MCF 10A (cell line): ENCODE measurements around the gene TNRC18. TPM values are rescaled to one million over a fixed set of nuclear protein-coding genes. Genes with fewer than 3 reads are reported as not detected.
A peak's percentile ranks its signal among the peaks of the same experiment; 100 is the strongest.

Experiments
- BruUV-seq: library from RNA; stranded (reverse); fragments of 400-500 nt; replicated peaks from 2 replicates; lab custom pipeline; 2021; lab: Mats Ljungman, UMichigan
- CTCF ChIA-PET: fragments of 300-600 bp; sonication (Branson Sonifier 250); formaldehyde crosslinking; extraction: SDS; loops from one replicate; lab custom pipeline; 2021; ENCODE audit warnings: antibody characterized with exemption, inconsistent platforms; lab: Yijun Ruan, JAX
- POLR2A ChIA-PET: fragments of 300-600, 350-650 bp; sonication (Branson Sonifier 250); formaldehyde crosslinking; extraction: SDS; loops from one replicate; lab custom pipeline; 2020; ENCODE audit warnings: antibody characterized with exemption, inconsistent platforms; lab: Yijun Ruan, JAX
- DNase-seq: peaks from one replicate; pipeline ENCODE4 v3.0.0-alpha.2; 2018; ENCODE audit not compliant: unreplicated experiment
- H3K27ac Mint-ChIP-seq: one replicate; pipeline ENCODE4 v1.8.0; 2022; ENCODE audit warnings: mild to moderate bottlenecking, low read depth, mixed read lengths; ENCODE audit not compliant: unreplicated experiment
- H3K27me3 Mint-ChIP-seq: one replicate; pipeline ENCODE4 v1.8.0; 2022; ENCODE audit warnings: mixed read lengths; ENCODE audit not compliant: insufficient read depth, unreplicated experiment
- H3K36me3 Mint-ChIP-seq: one replicate; pipeline ENCODE4 v1.8.0; 2022; ENCODE audit warnings: mild to moderate bottlenecking, moderate library complexity, mixed read lengths; ENCODE audit not compliant: insufficient read depth, unreplicated experiment
- H3K4me1 Mint-ChIP-seq: one replicate; pipeline ENCODE4 v1.8.0; 2022; ENCODE audit warnings: mixed read lengths; ENCODE audit not compliant: insufficient read depth, unreplicated experiment
- H3K4me3 Mint-ChIP-seq: one replicate; pipeline ENCODE4 v1.8.0; 2022; ENCODE audit warnings: mild to moderate bottlenecking, moderate library complexity, mixed read lengths; ENCODE audit not compliant: unreplicated experiment
- H3K9me3 Mint-ChIP-seq: one replicate; pipeline ENCODE4 v1.8.0; 2022; ENCODE audit warnings: mixed read lengths; ENCODE audit not compliant: unreplicated experiment
- intact Hi-C: fragments of 100-400 bp; cut with micrococcal nuclease; formaldehyde crosslinking; loops from 2 replicates; pipeline ENCODE4 v1.14.1; 2022
- total RNA-seq: library from RNA; stranded (reverse); gene quantifications from 2 replicates; pipeline ENCODE4 v1.2.3, GENCODE V29; 2022
- TF ChIP-seq, protein P1 (sequence below): fragments of 200-600 bp; IDR thresholded peaks from one replicate; pipeline ENCODE4 v1.8.0; 2022; ENCODE audit warnings: antibody characterized with exemption, mild to moderate bottlenecking; ENCODE audit not compliant: unreplicated experiment

TNRC18 gene
- total RNA-seq, 1 experiment from 2014 or later: 132 TPM

DNA sequence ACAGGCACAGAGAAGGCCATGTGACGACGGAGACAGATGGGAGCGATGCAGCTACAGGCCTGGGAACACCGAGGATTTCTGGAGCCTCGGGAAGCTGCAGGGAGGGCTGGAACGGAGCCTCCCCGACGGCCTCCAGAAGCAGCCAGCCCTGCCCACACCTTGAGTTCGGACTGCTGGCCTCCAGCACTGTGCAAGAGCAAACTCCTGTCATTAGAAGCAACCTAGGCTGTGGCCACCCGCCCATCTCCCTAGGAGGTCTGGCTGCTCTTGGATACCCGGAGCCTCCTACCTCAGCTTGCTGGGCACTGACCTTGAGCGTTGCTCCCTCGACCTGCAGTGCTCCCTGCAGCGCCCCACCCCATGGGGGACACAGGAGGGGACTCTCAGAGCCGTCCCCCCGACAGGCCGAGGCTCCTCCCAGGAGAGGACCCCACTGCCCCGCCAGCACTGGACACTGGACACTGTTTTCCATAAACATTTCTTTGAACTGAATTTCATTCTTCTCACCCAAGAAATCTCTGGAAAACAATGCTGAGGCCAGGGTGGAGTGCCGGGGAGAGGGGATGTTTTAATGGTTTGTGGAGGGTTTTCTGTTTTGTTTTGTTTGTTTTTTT, 22.5 kb upstream of the TNRC18 start:
- no peak for DNase-seq
- H3K27ac Mint-ChIP-seq: no peak overlapping the region
- H3K4me3 Mint-ChIP-seq: no peak overlapping the region
- ChIA-PET POLR2A (interaction anchor here (0.5 to 2.1 kb wide), 3 partner anchors 17 to 355 kb away, joined by 3 to 8 read pairs (median 3); no protein-coding TSS in a partner anchor), CTCF (interaction anchor here (0.7 to 1.3 kb wide), 2 partner anchors 11 to 13 kb away, joined by 3 read pairs; no protein-coding TSS in a partner anchor)
- BruUV-seq: no TSS peak
- intact Hi-C loops: no loop called here
- H3K27me3 Mint-ChIP-seq: no peaks in the 10 kb centered on the region
- TF ChIP-seq, protein P1, sequence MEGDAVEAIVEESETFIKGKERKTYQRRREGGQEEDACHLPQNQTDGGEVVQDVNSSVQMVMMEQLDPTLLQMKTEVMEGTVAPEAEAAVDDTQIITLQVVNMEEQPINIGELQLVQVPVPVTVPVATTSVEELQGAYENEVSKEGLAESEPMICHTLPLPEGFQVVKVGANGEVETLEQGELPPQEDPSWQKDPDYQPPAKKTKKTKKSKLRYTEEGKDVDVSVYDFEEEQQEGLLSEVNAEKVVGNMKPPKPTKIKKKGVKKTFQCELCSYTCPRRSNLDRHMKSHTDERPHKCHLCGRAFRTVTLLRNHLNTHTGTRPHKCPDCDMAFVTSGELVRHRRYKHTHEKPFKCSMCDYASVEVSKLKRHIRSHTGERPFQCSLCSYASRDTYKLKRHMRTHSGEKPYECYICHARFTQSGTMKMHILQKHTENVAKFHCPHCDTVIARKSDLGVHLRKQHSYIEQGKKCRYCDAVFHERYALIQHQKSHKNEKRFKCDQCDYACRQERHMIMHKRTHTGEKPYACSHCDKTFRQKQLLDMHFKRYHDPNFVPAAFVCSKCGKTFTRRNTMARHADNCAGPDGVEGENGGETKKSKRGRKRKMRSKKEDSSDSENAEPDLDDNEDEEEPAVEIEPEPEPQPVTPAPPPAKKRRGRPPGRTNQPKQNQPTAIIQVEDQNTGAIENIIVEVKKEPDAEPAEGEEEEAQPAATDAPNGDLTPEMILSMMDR: no peak
- peaks cover 26% of the 10 kb centered on the region for H3K36me3 Mint-ChIP-seq
- H3K4me1 Mint-ChIP-seq: no peaks in the 10 kb centered on the region
- no peaks in the 10 kb centered on the region for H3K9me3 Mint-ChIP-seq

DNA sequence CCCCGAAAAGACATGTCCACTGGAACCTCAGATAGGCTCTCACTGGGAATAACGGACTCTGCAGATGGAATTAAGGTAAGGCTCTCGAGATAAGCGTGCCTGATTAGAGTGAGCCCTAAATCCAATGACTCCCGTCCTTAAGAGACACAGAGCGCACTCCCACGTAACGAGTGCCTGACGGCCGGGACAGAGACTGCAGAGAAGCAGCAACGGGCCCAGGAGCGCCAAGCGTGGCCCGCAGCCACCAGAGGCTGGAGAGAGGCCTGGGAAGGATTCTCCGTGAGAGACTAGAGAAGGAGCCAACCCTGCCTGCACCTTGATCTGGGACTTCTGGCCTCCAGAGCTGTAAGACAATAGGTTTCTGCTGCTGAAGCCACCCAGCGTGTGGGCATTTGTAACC, 20.0 kb upstream of the TNRC18 start:
- TF ChIP-seq, protein P1: no peak
- intact Hi-C loops: no loop called here
- Mint-ChIP-seq H3K4me3 (no peak overlapping the region), H3K27ac (no peak overlapping the region), H3K27me3 (no peaks in the 10 kb centered on the region), H3K4me1 (no peaks in the 10 kb centered on the region), H3K9me3 (no peaks in the 10 kb centered on the region), H3K36me3 (peaks cover 21% of the 10 kb centered on the region)
- no TSS peak for BruUV-seq
- no peak for DNase-seq
- CTCF ChIA-PET: no interaction called here
- POLR2A ChIA-PET: interaction anchor here (0.6 to 1.3 kb wide), 3 partner anchors 8 to 116 kb away, joined by 3 to 4 read pairs (median 4); no protein-coding TSS in a partner anchor

DNA sequence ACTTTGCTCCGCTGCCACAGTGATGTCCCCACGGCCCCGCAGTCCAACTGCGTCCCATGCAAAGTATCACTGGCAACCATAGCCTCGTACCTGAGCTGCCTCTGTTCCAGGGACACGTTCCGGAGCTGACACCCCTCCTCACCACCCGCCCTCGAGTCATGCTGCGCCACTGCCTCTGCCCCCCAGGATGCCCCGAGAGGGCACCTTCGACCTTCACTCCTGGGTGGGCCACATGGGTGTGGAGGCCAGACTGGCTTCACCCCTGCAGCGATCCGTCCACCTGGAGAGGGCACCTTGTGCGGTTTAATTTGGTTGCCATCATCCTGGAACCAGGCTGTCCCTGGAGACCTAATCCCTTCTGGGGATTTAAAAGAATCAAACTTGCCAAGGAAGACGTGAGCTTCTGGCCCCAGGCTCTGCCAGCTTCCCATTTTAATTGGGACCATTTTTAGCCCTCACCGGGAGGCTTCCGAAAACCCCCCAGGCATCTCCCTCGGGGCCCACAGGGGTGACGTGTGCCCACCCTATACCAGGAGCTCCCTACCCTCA, 19.2 kb upstream of the TNRC18 start:
- CTCF ChIA-PET: interaction anchor here (0.7 to 1.5 kb wide), 3 partner anchors 10 to 47 kb away, joined by 3 to 6 read pairs (median 4); no protein-coding TSS in a partner anchor
- Mint-ChIP-seq H3K9me3 (no peaks in the 10 kb centered on the region), H3K4me3 (no peak overlapping the region), H3K4me1 (no peaks in the 10 kb centered on the region), H3K36me3 (peaks cover 21% of the 10 kb centered on the region), H3K27me3 (no peaks in the 10 kb centered on the region), H3K27ac (no peak overlapping the region)
- intact Hi-C loops: no loop called here
- no peak for DNase-seq
- TF ChIP-seq, protein P1: no peak
- BruUV-seq: no TSS peak
- POLR2A ChIA-PET: interaction anchor here (1.1 to 3.0 kb wide), 3 partner anchors 11 to 46 kb away, joined by 3 to 24 read pairs (median 6); no protein-coding TSS in a partner anchor

DNA sequence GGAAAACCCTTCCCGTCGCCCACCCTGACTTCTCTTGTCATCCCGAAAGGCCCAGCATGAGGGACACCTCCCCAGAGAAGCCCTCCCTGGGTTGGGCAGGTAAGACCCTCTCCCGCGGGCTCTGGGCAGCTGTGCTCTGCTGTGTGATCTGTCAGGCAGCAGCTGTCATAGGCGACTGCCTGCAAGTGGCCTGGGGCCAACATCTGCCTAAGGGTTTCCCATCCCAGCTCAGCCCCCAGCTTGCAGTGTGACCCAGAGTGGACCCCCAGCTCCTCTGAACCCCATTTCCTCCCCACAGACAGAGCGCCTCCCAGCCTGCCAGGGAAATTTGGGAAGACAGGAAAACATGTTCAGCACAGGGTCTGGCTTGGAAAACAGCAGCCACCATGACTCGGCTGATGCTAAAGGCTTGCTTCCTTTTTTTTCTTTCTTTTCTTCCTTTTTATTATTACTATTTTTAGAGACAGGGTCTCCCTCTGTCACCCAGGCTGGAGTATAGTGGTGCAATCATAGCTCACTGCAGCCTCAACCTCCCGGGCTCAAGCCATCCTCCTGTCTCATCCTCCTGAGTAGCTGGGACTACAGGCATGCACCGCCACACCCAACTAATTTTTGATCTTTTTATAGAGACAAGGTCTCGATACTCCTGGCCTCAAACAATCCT, 18.3 kb upstream of the TNRC18 start:
- BruUV-seq: no TSS peak
- no peaks in the 10 kb centered on the region for H3K9me3 Mint-ChIP-seq

More for the DNA sequence above, 18.3 kb upstream of the TNRC18 start:
- TF ChIP-seq, protein P1: no peak
- Mint-ChIP-seq H3K4me3 (no peak overlapping the region), H3K27me3 (no peaks in the 10 kb centered on the region), H3K4me1 (no peaks in the 10 kb centered on the region), H3K36me3 (peaks cover 25% of the 10 kb centered on the region), H3K27ac (peak overlapping the region; percentile 44)
- DNase-seq: no peak
- ChIA-PET CTCF (interaction anchor here (0.6 to 1.5 kb wide), 2 partner anchors 9 to 46 kb away, joined by 3 to 6 read pairs; no protein-coding TSS in a partner anchor), POLR2A (interaction anchor here (1.1 to 3.0 kb wide), 3 partner anchors 10 to 45 kb away, joined by 3 to 24 read pairs (median 6); no protein-coding TSS in a partner anchor)
- intact Hi-C loops: no loop called here
